NCI-H2107 treated with DMSO at 0.1 percent for 48 hours (cell line): ENCODE data around the gene RAPGEF4.

Source experiments
- DNase-seq: peaks from one replicate; lab custom pipeline; 2025; ENCODE audit not compliant: unreplicated experiment; lab: John Stamatoyannopoulos, UW

Gene RAPGEF4

DNA sequence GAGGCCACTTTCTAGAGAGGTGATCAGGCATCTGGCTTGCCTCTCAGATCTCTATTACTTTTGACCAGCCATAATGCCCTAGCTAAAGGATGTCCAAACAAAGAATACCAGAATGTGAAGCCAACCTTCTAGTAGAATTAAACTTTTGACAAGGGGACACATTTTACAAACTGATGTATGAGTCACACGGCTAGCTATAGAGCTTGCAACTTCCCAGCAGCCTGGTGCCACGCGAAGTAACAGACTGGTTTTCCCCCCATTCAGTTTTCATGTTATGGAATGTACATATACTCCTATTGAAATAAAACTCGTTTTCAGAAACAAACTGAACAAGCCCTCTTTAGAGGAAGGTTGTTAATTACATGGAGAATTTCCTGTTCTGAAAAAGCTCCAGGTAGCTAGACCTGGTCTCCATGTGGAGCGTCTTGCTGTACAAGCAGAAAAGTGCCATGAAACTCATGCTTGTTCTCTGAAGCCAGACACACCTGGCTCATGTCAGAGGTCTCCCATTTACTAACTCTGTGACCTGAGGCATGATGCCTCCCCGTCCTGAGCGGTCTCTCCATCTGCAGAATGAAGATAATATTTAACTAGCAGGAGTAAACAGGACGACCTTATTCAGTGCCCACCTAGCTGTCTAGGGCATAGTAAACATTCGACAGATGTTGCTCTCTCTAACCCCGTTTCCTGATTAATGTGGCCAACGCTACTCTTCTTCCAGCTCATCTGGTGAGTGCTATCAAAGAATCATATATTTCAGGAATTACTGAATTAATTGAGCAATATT lies 258.5 kb downstream of the RAPGEF4 start:
- DNase-seq: no peak

DNA sequence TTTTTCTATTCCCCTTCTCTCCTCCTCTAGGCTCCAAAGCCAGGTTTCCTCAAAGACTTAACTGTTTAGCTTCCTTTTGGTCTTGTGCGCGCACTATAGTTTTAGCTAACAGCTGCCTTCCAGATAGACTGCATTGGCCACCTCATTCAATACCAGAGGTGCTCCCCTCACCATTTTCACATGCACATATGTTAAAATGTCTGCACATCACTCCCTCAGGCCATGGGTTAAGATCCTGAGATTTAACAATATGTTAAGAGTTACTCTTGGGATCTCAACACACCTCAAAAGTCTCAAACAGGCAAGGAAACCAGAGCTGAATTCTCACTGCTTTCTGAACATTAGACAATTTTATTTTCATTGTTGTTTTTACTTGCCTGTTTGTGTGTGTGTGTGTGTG lies 259.2 kb downstream of the RAPGEF4 start:
- DNase-seq: no peak

DNA sequence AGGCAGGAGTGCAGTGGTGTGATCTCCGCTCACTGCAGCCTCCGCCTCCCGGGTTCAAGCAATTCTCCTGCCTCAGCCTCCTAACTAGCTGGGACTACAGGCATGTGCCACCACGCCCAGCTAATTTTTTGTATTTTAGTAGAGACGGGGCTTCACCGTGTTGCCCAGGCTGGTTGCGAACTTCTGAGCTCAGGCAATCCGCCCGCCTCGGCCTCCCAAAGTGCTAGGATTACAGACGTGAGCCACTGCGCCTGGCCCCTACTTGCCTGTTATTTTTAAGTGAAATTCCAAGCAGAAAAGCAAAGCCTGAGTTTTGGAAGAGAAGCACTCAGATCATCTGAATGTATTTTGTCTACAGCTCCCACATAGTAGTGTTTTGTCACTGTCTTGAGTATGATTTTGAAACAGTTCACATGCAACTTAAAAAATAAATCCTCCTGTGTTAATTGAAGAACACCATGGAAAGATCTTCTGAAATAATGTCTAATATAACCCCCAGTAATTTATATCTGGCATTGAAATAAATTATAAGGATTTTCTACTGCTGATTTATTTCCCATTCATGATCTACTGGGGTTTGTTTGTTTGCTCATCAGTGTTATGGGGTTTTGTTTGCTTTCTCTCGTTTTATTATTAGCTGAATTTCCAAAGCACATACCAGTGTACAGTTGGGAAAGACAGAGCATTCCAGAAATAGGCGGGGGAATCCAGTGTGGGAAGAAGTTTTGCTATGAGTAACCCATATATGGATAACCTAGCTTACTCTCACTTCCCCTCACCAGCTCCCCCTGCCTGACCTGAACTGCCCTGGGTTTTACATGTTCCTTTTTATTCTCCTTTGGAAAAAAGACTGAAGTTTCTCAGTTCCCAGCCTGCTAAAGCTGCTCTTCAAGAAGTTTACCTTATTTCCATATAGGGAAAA lies 259.9 kb downstream of the RAPGEF4 start:
- no peak for DNase-seq

DNA sequence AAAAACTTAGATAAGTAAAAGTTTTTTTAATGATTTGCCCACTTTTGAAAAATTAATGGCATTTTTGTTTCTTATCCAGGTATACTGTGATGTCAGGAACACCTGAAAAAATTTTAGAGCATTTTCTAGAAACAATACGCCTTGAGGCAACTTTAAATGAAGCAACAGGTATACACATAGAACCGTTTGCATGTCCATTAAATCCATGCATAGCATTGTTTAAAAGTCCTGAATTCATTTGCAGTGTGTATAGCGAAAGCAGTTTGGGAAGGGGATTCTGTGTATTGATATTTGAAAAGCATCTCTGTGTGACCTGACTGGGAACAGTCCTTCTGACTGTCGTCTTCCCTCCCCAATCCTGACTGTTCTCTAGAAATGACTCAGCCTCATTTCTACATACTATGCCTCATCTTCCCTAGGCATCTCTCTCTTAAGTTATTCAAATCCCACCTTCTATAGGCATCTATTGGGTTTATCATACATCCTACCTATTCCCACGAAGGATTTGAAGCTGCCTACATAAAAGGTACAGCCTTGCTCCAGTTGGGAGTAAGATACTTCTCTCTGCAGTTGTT lies 260.8 kb downstream of the RAPGEF4 start:
- DNase-seq: no peak

GRCh38 chr2:172997031-172997430 lies 261.4 kb downstream of the RAPGEF4 start:
- no peak for DNase-seq

GRCh38 chr2:172998547-172999272 lies 263.1 kb downstream of the RAPGEF4 start:
- no peak for DNase-seq

DNA sequence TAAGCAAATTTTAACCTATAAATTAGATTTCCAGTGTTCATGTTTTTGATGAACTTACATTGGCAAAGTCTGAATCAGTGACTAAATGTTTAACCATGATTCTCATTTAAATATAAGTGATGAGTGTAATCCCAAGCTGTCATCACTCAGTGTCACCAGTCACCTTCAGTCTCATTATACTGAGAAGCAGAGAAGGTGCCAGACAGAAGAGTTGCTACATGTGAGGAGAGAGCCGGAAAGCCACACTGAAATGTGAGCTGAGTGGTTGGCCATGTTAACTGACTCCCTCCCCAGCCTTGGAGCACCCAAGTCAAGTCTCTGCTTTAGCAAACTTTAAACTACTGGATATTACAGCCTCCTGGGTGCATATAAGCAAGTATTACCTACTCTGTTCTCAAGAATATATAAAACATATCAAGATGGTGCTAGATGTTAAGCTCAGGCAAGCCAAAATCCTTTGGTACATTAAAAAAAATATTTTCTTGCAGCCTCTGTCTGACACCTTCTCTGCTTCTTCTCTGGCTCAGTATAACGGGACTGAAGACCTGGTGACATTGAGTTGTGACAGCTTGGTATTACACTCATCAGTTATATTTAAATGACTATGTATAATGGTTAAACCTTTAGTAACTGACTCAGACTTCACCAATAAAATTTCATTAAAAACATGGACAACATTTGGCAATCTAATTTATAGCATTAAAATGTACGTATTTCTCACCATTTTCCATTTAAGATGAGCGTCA lies 264.2 kb downstream of the RAPGEF4 start:
- peak; percentile 14 for DNase-seq

DNA sequence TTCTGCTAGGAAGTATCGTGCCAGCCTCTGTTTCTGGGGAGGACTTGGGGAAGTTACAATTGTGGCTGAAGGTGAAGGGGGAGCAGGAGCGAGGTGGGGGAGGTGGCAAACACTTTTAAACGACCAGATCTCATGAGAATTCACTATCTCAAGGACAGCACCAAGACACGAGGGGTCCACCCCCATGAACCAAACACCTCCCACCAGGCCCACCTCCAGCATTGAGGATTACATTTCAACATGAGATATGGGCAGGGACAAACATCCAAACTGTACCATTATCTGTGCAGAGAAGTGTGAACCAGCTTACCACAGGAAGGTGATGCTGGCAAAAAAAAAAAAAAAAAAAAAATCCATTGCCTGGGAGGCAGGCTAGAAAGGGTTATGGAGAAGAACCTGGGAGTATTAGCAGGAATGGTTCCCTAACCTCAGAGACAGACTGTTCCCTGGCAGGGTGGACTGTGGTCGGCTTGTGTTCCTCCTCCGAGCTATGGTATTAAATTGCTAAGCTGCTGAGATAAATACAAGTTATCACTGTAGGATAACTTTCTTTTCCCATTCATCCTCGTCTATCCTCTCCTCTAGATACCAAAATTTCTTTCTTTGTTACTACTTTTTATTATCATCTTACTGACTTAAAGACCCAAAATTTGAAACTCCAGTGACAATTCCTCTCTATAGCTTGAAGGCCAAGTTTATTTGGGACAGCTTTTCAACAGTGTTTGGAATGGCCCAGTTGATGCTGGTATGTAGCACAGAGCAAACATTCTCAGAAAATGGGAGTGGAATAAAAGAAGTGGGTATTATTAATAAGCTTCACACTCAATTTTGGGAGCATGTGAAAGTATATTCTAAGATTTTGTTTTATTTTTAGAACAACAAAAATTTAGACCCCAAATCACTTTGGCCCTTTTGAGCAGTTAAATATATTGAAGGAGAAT lies 266.3 kb downstream of the RAPGEF4 start:
- DNase-seq: no peak

GRCh38 chr2:173002751-173003541 lies 267.3 kb downstream of the RAPGEF4 start:
- no peak for DNase-seq

DNA sequence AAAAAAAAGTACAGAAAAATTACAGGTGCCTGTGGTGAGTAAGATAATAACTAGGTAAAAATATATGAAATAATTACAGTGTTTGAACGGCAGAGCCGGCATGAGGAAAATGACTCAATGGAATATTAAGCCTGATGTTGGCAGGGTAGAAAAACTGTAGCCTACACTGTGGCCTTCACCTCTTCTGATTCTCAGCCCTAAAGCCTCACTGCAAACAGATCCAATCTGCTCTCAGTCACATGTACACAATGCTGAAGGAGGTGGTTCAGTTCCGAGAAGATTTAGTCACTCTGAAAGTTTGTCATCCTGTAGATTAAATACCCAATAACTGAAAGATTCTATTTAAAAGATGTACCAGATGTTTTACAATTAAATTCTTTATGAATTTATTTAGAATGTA lies 273.1 kb downstream of the RAPGEF4 start:
- no peak for DNase-seq

- no peak for DNase-seq
Observed at GRCh38 chr2:173010233-173010632, 274.6 kb downstream of the RAPGEF4 start.

DNA sequence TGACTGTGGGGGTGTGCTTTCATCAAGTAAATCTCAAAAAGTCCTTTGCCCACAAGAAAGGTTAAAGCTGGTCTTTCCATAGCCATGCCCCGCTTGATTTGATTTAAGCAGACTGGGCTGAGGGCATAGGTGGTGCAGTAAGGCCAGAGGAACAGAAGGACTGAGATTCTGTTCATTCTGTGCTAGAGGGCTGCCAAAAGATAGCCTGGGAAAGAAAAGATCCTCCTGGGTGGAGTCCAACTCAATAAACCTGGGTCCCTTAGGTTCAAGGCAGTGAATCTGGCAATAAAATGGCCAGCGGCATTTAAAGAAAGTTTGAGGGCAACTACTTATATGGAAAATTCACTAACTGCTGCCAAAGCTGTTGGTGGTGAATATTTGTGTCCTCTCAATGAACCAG lies 280.8 kb downstream of the RAPGEF4 start:
- DNase-seq: no peak

DNA sequence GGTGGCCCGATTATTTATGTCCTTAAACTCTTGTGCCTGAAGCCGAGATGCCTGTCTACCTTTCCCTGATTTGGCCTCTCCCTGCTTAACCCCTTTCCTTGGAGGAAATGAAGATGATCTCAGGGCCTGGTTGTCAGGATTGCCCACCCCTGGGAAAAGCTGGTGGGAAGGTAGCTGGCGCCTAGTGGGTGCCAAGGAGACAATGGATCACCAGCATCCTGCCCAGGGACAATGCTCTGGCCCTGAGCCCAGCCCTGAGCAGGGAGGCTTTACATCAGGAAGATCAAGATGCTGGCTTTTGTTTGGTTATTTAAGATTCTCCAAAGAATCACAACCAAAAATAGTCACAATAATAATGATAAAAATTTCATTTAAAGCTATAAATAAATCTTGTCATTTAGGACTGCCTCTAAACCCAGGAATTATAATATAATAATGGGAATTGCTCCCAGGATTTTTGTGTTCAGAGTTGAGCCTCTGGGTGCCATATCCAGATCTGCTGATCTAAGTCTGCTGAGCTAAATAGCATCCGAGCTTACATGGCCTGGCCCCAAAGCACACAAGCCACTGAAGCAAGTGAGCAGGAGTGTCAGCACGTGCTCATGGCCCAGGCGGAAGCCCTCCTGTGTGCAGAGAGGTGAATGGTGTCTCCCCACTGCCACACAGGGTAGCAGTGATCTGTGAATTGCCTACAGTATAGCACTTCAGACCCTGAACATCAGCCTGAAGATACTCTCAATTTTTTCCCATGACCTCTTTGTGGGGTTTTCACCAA lies 282.2 kb downstream of the RAPGEF4 start:
- DNase-seq: no peak

DNA sequence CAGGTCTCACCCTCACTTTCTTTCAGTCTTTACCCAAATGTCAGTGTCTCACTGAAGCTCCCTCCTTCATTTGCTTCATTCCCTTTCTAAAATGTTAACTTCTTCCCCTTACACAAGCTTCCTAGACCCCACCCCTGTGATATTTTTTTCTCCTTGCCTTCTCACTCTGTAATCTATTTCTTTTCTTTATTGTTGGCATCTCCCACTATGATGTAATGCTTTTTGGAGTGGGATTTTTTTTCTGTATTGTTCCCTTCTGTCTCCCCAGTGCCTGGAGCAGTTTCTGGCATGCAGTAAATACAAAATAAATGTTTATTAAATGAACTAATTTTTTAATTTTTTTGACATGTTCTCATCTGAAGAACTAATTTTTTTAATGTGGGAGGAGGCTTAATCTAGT lies 284.1 kb downstream of the RAPGEF4 start:
- DNase-seq: no peak

DNA sequence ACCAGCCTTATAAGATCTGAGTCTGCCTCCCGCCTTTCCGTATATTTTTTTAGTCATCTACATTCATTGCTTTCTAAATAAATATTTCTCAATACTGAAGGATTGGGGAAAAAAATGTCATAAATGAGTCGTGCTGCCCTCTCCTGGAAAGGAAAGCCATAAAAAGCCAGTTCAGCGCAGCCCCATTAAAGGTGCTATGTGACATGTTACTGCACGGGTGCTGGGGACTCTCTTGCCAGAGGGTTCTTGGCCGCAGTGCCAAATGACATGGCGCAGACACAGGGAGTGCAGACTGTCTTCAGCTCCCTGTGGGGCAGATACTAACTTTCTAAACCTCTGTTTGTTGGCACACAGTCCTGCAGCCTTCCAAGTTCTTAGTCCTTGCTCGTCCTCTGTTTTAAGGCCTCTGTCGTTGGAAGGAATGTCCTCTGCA lies 286.3 kb downstream of the RAPGEF4 start:
- DNase-seq: no peak

DNA sequence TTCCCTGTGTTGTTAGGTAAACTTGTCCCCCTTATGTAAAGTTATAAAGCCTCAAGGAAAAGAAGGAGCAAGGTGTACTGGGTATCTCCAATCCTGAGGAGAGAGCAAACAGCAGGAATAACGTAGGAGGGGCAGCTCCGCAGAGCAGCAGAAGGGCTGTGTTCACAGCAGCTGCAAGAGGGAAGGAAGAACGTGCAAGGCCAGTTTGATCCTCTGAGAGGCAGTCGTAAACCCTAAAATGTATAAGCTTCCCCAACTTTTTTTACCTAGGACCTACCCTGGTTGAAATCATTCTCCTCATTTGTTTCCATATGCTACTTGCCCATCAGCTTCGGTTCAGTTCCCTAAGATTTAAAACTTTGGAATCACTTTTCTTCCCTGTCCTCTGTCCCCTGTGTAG lies 288.1 kb downstream of the RAPGEF4 start:
- DNase-seq: no peak

DNA sequence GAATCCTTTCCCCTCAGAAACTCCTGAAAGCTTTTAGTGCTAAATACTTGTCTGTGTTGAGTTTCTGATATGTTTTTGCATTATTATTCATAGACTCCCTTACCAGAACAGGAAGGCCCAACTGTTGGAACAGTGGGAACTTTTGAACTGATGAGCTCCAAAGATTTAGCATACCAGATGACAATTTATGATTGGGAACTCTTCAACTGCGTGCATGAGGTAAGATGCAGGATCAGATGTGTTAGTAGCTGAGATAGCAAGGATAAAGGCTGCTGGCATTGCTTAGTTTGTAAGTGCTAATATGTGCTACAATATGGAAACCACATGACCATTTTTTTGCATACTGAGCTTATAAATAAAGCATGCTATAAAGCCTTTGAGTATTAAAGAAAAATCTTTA lies 290.8 kb downstream of the RAPGEF4 start:
- DNase-seq: no peak
